HepG2 (cell line): ENCODE measurements around the gene IRF4. TPM values are rescaled to one million over a fixed set of nuclear protein-coding genes. Genes with fewer than 3 reads are reported as not detected.

ENCODE experiments used
- ATAC-seq: fragments of 200-7000 bp; cut with Tn5 transposase; 3 replicates; pipeline ENCODE4 v1.9.1; 2020; ENCODE audit warnings: mild to moderate bottlenecking, moderate library complexity
- BruUV-seq: library from RNA; stranded (reverse); fragments of 400-500 nt; replicated peaks from 2 replicates; lab custom pipeline; 2021; lab: Mats Ljungman, UMichigan
- CTCF ChIA-PET: fragments of 300-600 bp; formaldehyde crosslinking; extraction: SDS; loops from one replicate; lab custom pipeline; 2021; ENCODE audit warnings: low total read pairs, inconsistent platforms, low intra/inter-chr PET ratio; lab: Yijun Ruan, JAX
- POLR2A ChIA-PET: fragments of 350-600 bp; sonication (Branson Sonifier 250); formaldehyde crosslinking; loops from one replicate; lab custom pipeline; 2020; ENCODE audit warnings: antibody characterized with exemption, inconsistent platforms; lab: Yijun Ruan, JAX
- DNase-seq: peaks from one replicate; pipeline ENCODE4 v3.0.0-alpha.2; 2015; ENCODE audit warnings: low spot score
- FAIRE-seq: peaks from 3 replicates; lab custom pipeline; 2011; peaks lifted over from hg19 to GRCh38; lab: Jason Lieb, UNC
- H2AFZ ChIP-seq: one replicate; pipeline ENCODE4 v1.6.1; 2011; ENCODE audit warnings: low read length, inconsistent platforms
- H3K27ac ChIP-seq: fragments of 300-600 bp; 3 replicates; pipeline ENCODE4 v1.8.0; 2011; ENCODE audit warnings: mixed run types, mild to moderate bottlenecking, mixed read lengths, low read length, inconsistent platforms; ENCODE audit not compliant: insufficient read depth; ENCODE audit errors: extremely low read length
- H3K27me3 ChIP-seq, 2 experiments: fragments of 200-600 bp in 1 of 2; 2 replicates in 1 of 2; 3 replicates in 1 of 2; pipeline versions ENCODE4 v1.6.0 to v1.8.0; 2011; ENCODE audit warnings: low read length in 2 of 2, mild to moderate bottlenecking in 2 of 2, moderate library complexity in 2 of 2, inconsistent platforms in 1 of 2; ENCODE audit not compliant: insufficient read depth in 2 of 2, control insufficient read depth in 1 of 2
- H3K36me3 ChIP-seq, 2 experiments: fragments of 200-600 bp in 1 of 2; replicated peaks in 1 of 2; 2 replicates in 1 of 2; 3 replicates in 1 of 2; pipeline versions ENCODE4 v1.5.1 to v1.8.0; 2011; ENCODE audit warnings: low read length in 2 of 2, inconsistent platforms in 1 of 2; ENCODE audit not compliant: insufficient read depth in 2 of 2, control insufficient read depth in 1 of 2
- H3K4me1 ChIP-seq: 2 replicates; pipeline ENCODE4 v1.5.1; 2012; ENCODE audit warnings: low read length, inconsistent platforms; ENCODE audit not compliant: insufficient read depth
- H3K4me2 ChIP-seq: 2 replicates; pipeline ENCODE4 v1.6.0; 2011; ENCODE audit warnings: low read depth, low read length, inconsistent platforms
- H3K4me3 ChIP-seq, 3 experiments: fragments of 200-600 bp in 1 of 3; sonication (generic), shearing (Covaris generic) in 1 of 3; replicated peaks in 1 of 3; 2 replicates each; pipeline ENCODE4 v1.5.1; 2011 to 2016; ENCODE audit warnings: low read length in 3 of 3, inconsistent platforms in 2 of 3, low read depth in 2 of 3, mild to moderate bottlenecking in 2 of 3, control low read depth in 1 of 3, mixed read lengths in 1 of 3; ENCODE audit not compliant: insufficient read depth in 1 of 3
- H3K79me2 ChIP-seq: one replicate; pipeline ENCODE4 v1.6.1; 2011; ENCODE audit warnings: low read length, inconsistent platforms; ENCODE audit not compliant: insufficient read depth
- H3K9ac ChIP-seq: 2 replicates; pipeline ENCODE4 v1.6.0; 2011; ENCODE audit warnings: mild to moderate bottlenecking, low read depth, low read length, inconsistent platforms; ENCODE audit not compliant: insufficient read depth
- H3K9me3 ChIP-seq: 2 replicates; pipeline ENCODE4 v1.5.1; 2012; ENCODE audit warnings: mild to moderate bottlenecking, low read length
- H4K20me1 ChIP-seq: 2 replicates; pipeline ENCODE4 v1.6.0; 2011; ENCODE audit warnings: inconsistent platforms, mild to moderate bottlenecking, low read length, moderate library complexity; ENCODE audit not compliant: insufficient read depth
- DR1 ChIP-seq: sonication (generic); formaldehyde crosslinking; IDR thresholded peaks from 2 replicates; pipeline ENCODE4 v1.8.0; 2021; ENCODE audit warnings: mild to moderate bottlenecking, missing genetic modification reagents, inconsistent platforms
- NRL ChIP-seq: sonication (generic); formaldehyde crosslinking; IDR thresholded peaks from 2 replicates; pipeline ENCODE4 v1.5.0; 2020; ENCODE audit warnings: missing genetic modification reagents, mild to moderate bottlenecking, moderate library complexity, borderline replicate concordance
- ZNF768 ChIP-seq: sonication (generic); formaldehyde crosslinking; IDR thresholded peaks from 2 replicates; pipeline ENCODE4 v1.4.0; 2020; ENCODE audit warnings: missing genetic modification reagents
- ZNF788 ChIP-seq: sonication (generic); formaldehyde crosslinking; IDR thresholded peaks from 2 replicates; pipeline ENCODE4 v1.5.0; 2020; ENCODE audit warnings: mild to moderate bottlenecking, missing genetic modification reagents, borderline replicate concordance
- WGBS: methylation state at CpG from one replicate; pipeline ENCODE4 v1.1.6; 2017; ENCODE audit warnings: low lambda C conversion rate; 5-methylcytosine and 5-hydroxymethylcytosine counted together
- in situ Hi-C: cut with HindIII; loops from 2 replicates; pipeline ENCODE4 v1.10.0; 2017; ENCODE audit warnings: low pct_unique_long_range_greater_than_20kb; ENCODE audit not compliant: extremely low pct_ligation_motif_present
- intact Hi-C: fragments of 100-400 bp; cut with micrococcal nuclease; formaldehyde crosslinking; loops from one replicate; pipeline ENCODE4 v1.10.0; 2022; ENCODE audit not compliant: unreplicated experiment
- polyA plus RNA-seq, 8 experiments: library from polyadenylated mRNA; depleted of rRNA in 3 of 8; stranded (reverse) in 7 of 8; unstranded in 1 of 8; fragments of >200 nt; fragmentation: Illumina TruSeq in 4 of 8; extraction: Trizol in 4 of 8; gene quantifications; 2 replicates each; pipeline versions ENCODE4 v1.2.1 to v1.2.3, GENCODE V29; 2011 to 2016; ENCODE audit warnings: low read depth in 4 of 8, missing spikeins in 1 of 8, mixed read lengths in 1 of 8; ENCODE audit not compliant: insufficient read depth in 1 of 8
- total RNA-seq, 5 experiments: library from RNA; depleted of rRNA; stranded (reverse); fragments of >200 nt; fragmentation: Illumina TruSeq; extraction: Trizol; gene quantifications; 2 replicates each; pipeline ENCODE4 v1.2.3, GENCODE V29; 2016; ENCODE audit warnings: low read depth in 1 of 5
- TF ChIP-seq, protein P1 (sequence below): sonication (generic); formaldehyde crosslinking; IDR thresholded peaks from 2 replicates; pipeline ENCODE4 v1.4.0; 2020; ENCODE audit warnings: mild to moderate bottlenecking, missing genetic modification reagents
- TF ChIP-seq, protein P2 (sequence below): sonication (generic); formaldehyde crosslinking; IDR thresholded peaks from 2 replicates; pipeline ENCODE4 v1.5.1; 2020; ENCODE audit warnings: mild to moderate bottlenecking, missing genetic modification reagents
- TF ChIP-seq, protein P3 (sequence below): sonication (generic); formaldehyde crosslinking; IDR thresholded peaks from 2 replicates; pipeline ENCODE4 v1.8.0; 2022; ENCODE audit warnings: missing genetic modification reagents, mild to moderate bottlenecking, inconsistent platforms, borderline replicate concordance

The IRF4 gene
- total and polyA plus RNA-seq, 2 of the 13 experiments (the other 11 are each of a cell fraction or from before 2014, with no cell fraction given) = 0.07 to 0.09 TPM

DNA sequence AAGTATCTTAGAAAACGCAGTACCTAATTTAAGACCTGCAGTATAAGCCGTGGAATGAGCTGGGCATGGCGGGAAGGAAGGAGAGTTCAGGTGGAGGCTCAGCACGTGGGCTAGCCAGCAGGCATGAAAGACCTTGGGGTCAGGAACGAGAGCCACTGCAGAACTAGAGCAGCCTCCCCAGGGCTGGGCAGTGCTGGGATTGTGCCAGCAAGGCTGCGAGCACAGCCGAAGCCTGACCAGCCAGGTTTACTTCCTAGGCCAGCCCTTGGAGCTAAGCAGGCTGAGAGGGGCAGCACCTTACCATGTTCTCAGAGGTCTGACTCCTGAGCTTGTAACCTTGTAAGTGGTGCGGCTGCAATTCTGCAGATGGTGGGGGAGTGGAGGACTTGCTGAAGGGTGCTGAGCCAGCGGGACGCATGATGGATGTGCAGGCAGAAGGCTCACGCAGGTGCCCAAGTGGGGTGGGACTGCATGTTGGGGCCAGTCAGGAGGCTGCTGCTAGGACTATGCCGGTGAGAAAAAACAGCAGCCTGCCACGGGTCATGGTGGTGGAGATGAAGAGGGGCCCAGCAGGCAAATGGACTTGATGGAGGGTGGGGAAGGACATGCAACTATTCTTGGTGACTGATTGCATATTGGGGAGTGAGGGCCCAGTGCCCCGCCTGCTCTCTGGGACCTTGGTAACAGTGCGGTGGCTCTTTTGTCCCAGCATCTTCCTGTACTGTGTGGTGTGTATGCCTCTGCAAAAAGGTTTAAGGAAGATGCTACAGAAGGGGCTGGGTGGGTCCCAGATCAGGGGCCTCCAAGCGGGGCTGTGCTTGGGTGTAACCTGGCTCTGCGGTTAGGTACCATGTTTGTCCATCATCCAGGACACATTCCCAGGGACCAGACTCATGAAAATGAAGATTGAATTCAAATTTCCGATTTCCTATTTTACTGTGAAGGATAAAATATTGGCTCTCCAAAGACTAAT is 37.6 kb upstream of the IRF4 start:
- ATAC-seq (no peak), FAIRE-seq (no peak), DNase-seq (no peak)
- Histone ChIP-seq H3K4me3 (no peak overlapping the region), H3K36me3 (no peaks in the 10 kb centered on the region; a peak in 2 of 5 replicates), H3K9ac (no peak overlapping the region), H3K79me2 (no peaks in the 10 kb centered on the region), H3K27ac (no peak overlapping the region), H2AFZ (no peak overlapping the region), H4K20me1 (no peaks in the 10 kb centered on the region), H3K4me2 (no peak overlapping the region), H3K27me3 (peaks cover 0 to 7% of the 10 kb centered on the region in 2 experiments; a peak in 2 of 5 replicates), H3K4me1 (no peaks in the 10 kb centered on the region), H3K9me3 (no peaks in the 10 kb centered on the region)
- TF ChIP-seq NRL (CRISPR knock-in tag) = 0 out of 2 replicates have a peak, but pooled peaks have one; percentile 48
- peak; percentile 19; the same call in 1 of the 2 replicates for TF ChIP-seq ZNF768
- TF ChIP-seq, protein P1, sequence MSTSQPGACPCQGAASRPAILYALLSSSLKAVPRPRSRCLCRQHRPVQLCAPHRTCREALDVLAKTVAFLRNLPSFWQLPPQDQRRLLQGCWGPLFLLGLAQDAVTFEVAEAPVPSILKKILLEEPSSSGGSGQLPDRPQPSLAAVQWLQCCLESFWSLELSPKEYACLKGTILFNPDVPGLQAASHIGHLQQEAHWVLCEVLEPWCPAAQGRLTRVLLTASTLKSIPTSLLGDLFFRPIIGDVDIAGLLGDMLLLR (CRISPR knock-in tag) = peak; percentile 58; the same call in 1 of the 2 replicates
- peak; percentile 28; the same call in 1 of the 2 replicates for TF ChIP-seq ZNF788 (CRISPR knock-in tag)
- TF ChIP-seq, protein P2, sequence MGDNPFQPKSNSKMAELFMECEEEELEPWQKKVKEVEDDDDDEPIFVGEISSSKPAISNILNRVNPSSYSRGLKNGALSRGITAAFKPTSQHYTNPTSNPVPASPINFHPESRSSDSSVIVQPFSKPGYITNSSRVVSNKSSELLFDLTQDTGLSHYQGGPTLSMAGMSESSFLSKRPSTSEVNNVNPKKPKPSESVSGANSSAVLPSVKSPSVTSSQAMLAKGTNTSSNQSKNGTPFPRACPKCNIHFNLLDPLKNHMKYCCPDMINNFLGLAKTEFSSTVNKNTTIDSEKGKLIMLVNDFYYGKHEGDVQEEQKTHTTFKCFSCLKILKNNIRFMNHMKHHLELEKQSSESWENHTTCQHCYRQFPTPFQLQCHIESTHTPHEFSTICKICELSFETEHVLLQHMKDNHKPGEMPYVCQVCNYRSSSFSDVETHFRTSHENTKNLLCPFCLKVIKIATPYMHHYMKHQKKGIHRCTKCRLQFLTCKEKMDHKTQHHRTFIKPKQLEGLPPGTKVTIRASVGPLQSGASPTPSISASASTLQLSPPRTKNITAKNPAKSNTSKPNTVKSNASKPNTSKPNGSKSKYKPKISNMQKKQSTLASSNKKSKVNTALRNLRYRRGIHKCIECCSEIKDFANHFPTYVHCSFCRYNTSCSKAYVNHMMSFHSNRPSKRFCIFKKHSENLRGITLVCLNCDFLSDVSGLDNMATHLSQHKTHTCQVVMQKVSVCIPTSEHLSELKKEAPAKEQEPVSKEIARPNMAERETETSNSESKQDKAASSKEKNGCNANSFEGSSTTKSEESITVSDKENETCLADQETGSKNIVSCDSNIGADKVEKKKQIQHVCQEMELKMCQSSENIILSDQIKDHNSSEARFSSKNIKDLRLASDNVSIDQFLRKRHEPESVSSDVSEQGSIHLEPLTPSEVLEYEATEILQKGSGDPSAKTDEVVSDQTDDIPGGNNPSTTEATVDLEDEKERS (CRISPR knock-in tag) = no peak
- 0 out of 2 replicates have a peak, but pooled peaks have one; percentile 37 for TF ChIP-seq DR1
- TF ChIP-seq, protein P3, sequence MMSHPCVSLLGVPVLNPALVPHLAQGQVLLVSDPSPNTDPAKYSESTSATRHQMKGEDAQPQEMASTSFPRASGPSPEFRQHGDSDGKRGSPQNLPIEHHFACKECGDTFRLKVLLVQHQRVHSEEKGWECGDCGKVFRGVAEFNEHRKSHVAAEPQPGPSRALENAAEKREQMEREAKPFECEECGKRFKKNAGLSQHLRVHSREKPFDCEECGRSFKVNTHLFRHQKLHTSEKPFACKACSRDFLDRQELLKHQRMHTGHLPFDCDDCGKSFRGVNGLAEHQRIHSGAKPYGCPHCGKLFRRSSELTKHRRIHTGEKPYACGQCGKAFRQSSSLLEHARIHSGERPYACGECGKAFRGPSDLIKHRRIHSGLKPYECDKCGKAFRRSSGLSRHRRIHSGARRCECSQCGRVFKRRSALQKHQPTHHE (CRISPR knock-in tag) = no peak
- intact Hi-C loops (no loop called here), in situ Hi-C loops (no loop called here)
- CTCF ChIA-PET = no interaction called here
- BruUV-seq = no TSS peak
- WGBS = 61% methylated on average over 18 of the region's 18 CpGs
- POLR2A ChIA-PET = no interaction called here
